Lower leg skin (tissue), 4 donors: ENCODE data around the gene COL25A1. TPM values are rescaled to one million over a fixed set of nuclear protein-coding genes. Genes with fewer than 3 reads are reported as not detected.

ENCODE experiments used
- DNase-seq, 2 donors: peaks; one replicate each; pipeline ENCODE4 v3.0.0-alpha.2; 2019; ENCODE audit warnings: low spot score in 2 of 2
- H3K4me3 ChIP-seq: fragments of 200-600 bp; sonication (generic); 2 replicates; pipeline ENCODE4 v1.5.1; 2017; ENCODE audit warnings: mild to moderate bottlenecking, low read depth; ENCODE audit not compliant: poor library complexity, severe bottlenecking
- CTCF ChIP-seq, 3 donors: fragments of 450-650 bp; IDR thresholded peaks; one replicate each; pipeline ENCODE4 v1.5.1; 2016; ENCODE audit warnings: antibody characterized with exemption in 3 of 3, mild to moderate bottlenecking in 3 of 3, moderate library complexity in 2 of 3
- POLR2A ChIP-seq, 2 donors: fragments of 450-650 bp; IDR thresholded peaks; one replicate each; pipeline ENCODE4 v1.6.1; 2016 to 2017; ENCODE audit warnings: antibody characterized with exemption in 2 of 2, mild to moderate bottlenecking in 1 of 2, moderate library complexity in 1 of 2
- WGBS, 2 donors: methylation state at CpG; one replicate each; pipeline ENCODE4 v1.1.5; 2018; 5-methylcytosine and 5-hydroxymethylcytosine counted together
- intact Hi-C: fragments of 100-400 bp; cut with DNase I; formaldehyde crosslinking; loops from one replicate; pipeline ENCODE4 v1.15.0; 2023; ENCODE audit warnings: low total_unique reads
- total RNA-seq, 4 donors: library from RNA; depleted of rRNA; stranded (reverse); fragments of >200 nt; gene quantifications; one replicate each; pipeline ENCODE4 v1.1.0, GENCODE V29; 2016

COL25A1 gene
- total RNA-seq, 4 donors from 2014 or later: 0.42 to 2.4 (median 1.5) TPM

GRCh38 chr4:108953941-108954340, 348.5 kb downstream of the COL25A1 start:
- no peak overlapping the region for H3K4me3 ChIP-seq
- 63 to 67% methylated on average over 4 of the region's 4 CpGs for whole genome bisulfite sequencing, 2 donors
- DNase-seq: no peak
- TF ChIP-seq CTCF (IDR thresholded peaks at IDR 0.05) (no peak), POLR2A (IDR thresholded peaks at IDR 0.05) (no peak)
- intact Hi-C loops: no loop called here

- H3K4me3 ChIP-seq: no peak overlapping the region
- no peak for TF ChIP-seq POLR2A (IDR thresholded peaks at IDR 0.05)
- no peak for TF ChIP-seq CTCF (IDR thresholded peaks at IDR 0.05)
- intact Hi-C loops: no loop called here
- no peak for DNase-seq
- 75 to 89% methylated on average over 6 of the region's 6 CpGs for WGBS, 2 donors
These were observed 352.1 kb downstream of the COL25A1 start for GRCh38 chr4:108950158-108950915.

GRCh38 chr4:108947526-108947925, 354.9 kb downstream of the COL25A1 start:
- no peak for DNase-seq
- no peak overlapping the region for H3K4me3 ChIP-seq
- intact Hi-C loops: no loop called here
- TF ChIP-seq CTCF (IDR thresholded peaks at IDR 0.05) (no peak), POLR2A (IDR thresholded peaks at IDR 0.05) (no peak)

GRCh38 chr4:108946237-108946636, 356.2 kb downstream of the COL25A1 start:
- no peak overlapping the region for H3K4me3 ChIP-seq
- DNase-seq: no peak
- intact Hi-C loops: no loop called here
- TF ChIP-seq POLR2A (IDR thresholded peaks at IDR 0.05) (no peak), CTCF (IDR thresholded peaks at IDR 0.05) (no peak)
- 97 to 98% methylated on average over 2 of the region's 2 CpGs for WGBS, 2 donors

GRCh38 chr4:108943976-108944591, 358.4 kb downstream of the COL25A1 start:
- 56 to 61% methylated on average over 4 of the region's 4 CpGs for WGBS, 2 donors
- no peak for TF ChIP-seq CTCF (IDR thresholded peaks at IDR 0.05)
- no peak for TF ChIP-seq POLR2A (IDR thresholded peaks at IDR 0.05)
- DNase-seq: no peak
- intact Hi-C loops: no loop called here
- H3K4me3 ChIP-seq: no peak overlapping the region
